Small intestine (tissue), 7 donors: ENCODE measurements around the gene AGO3. TPM values are rescaled to one million over a fixed set of nuclear protein-coding genes. Genes with fewer than 3 reads are reported as not detected.

Experiments used
- DNase-seq, 2 donors: peaks; one replicate each; pipeline versions ENCODE4 v3.0.0 to v3.0.0-alpha.2; 2013
- FAIRE-seq: peaks from 2 replicates; lab custom pipeline; 2012; peaks lifted over from hg19 to GRCh38; lab: Jason Lieb, UNC
- H3K27ac ChIP-seq, 3 donors: one replicate each; pipeline ENCODE4 v1.5.1; 2013; ENCODE audit warnings: low read length in 2 of 3, mild to moderate bottlenecking in 2 of 3, control low read depth in 1 of 3, inconsistent platforms in 1 of 3, low read depth in 1 of 3, moderate library complexity in 1 of 3
- H3K27me3 ChIP-seq, 3 donors: one replicate each; pipeline ENCODE4 v1.6.1; 2013; ENCODE audit warnings: low read length in 3 of 3, inconsistent platforms in 1 of 3; ENCODE audit not compliant: control insufficient read depth in 3 of 3, insufficient read depth in 3 of 3
- H3K36me3 ChIP-seq, 3 donors: one replicate each; pipeline ENCODE4 v1.6.1; 2013; ENCODE audit warnings: low read length in 3 of 3, inconsistent platforms in 1 of 3, low read depth in 1 of 3, mild to moderate bottlenecking in 1 of 3, moderate library complexity in 1 of 3; ENCODE audit not compliant: control insufficient read depth in 3 of 3, insufficient read depth in 2 of 3
- H3K4me1 ChIP-seq, 3 donors: one replicate each; pipeline ENCODE4 v1.6.1; 2013; ENCODE audit warnings: low read length in 2 of 3, inconsistent platforms in 1 of 3, low read depth in 1 of 3, mild to moderate bottlenecking in 1 of 3, moderate library complexity in 1 of 3; ENCODE audit not compliant: control insufficient read depth in 3 of 3, insufficient read depth in 2 of 3
- H3K4me3 ChIP-seq, 3 donors: one replicate each; pipeline ENCODE4 v1.5.1; 2013; ENCODE audit warnings: low read length in 3 of 3, control low read depth in 1 of 3, inconsistent platforms in 1 of 3, low read depth in 1 of 3, mild to moderate bottlenecking in 1 of 3, moderate library complexity in 1 of 3
- H3K9me3 ChIP-seq, 2 donors: one replicate each; pipeline ENCODE4 v1.6.1; 2013; ENCODE audit warnings: low read depth in 1 of 2, low read length in 1 of 2; ENCODE audit not compliant: control insufficient read depth in 2 of 2, insufficient read depth in 1 of 2
- WGBS, 3 donors: extraction: QIAGEN DNeasy Blood & Tissue Kit; methylation state at CpG; one replicate each; pipeline ENCODE4 v1.1.7; 2013; 5-methylcytosine and 5-hydroxymethylcytosine counted together
- polyA plus RNA-seq, 4 donors: library from polyadenylated mRNA; stranded (reverse) in 3 of 4; unstranded in 1 of 4; fragments of 200-250 nt in 3 of 4; fragments of 120-200 nt in 1 of 4; gene quantifications; one replicate each; pipeline versions ENCODE4 v1.2.1 to v1.2.3, GENCODE V29; 2013
- donor health status: healthy with polysubstance abuse.
- donor health status: control.
- donor health status: control.
- donor health status: Bipolar disorder and iron deficiency.
- donor health status: healthy.

AGO3 gene
- polyA plus RNA-seq, 4 donors: 0.89 to 10.0 (median 2.4) TPM

DNA sequence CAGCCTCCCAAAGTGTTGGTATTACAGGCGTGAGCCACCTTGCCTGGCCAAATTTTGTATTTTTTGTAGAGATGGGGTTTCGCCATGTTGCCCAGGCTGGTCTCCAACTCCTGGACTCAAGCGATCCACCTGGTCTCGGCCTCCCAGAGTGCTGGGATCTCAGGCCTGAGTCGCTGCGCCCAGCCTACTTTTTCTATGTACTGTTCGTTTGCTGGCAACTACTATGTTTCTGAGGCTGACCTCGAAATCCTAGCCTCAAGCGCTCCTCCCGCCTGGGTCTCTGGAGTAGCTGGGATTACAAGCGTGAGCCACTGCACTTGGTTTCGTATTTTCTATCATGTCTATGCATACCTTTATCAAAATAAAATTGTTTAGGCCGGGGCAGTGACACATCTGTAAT lies 152.3 kb downstream of the AGO3 start:
- no peak for FAIRE-seq
- DNase-seq: no peak
- peaks cover 0 to 7% (median 3%) of the 10 kb centered on the region in 3 donors for H3K27me3 ChIP-seq
- H3K9me3 ChIP-seq: no peaks in the 10 kb centered on the region
- WGBS, 3 donors: 85 to 92% (median 87%) methylated on average over 13 of the region's 13 CpGs
- H3K4me3 ChIP-seq: no peak overlapping the region
- peaks cover 0 to 4% (median 0%) of the 10 kb centered on the region in 3 donors for H3K36me3 ChIP-seq
- no peak overlapping the region for H3K27ac ChIP-seq
- H3K4me1 ChIP-seq: peaks cover 0 to 5% (median under 1%) of the 10 kb centered on the region in 3 donors

DNA sequence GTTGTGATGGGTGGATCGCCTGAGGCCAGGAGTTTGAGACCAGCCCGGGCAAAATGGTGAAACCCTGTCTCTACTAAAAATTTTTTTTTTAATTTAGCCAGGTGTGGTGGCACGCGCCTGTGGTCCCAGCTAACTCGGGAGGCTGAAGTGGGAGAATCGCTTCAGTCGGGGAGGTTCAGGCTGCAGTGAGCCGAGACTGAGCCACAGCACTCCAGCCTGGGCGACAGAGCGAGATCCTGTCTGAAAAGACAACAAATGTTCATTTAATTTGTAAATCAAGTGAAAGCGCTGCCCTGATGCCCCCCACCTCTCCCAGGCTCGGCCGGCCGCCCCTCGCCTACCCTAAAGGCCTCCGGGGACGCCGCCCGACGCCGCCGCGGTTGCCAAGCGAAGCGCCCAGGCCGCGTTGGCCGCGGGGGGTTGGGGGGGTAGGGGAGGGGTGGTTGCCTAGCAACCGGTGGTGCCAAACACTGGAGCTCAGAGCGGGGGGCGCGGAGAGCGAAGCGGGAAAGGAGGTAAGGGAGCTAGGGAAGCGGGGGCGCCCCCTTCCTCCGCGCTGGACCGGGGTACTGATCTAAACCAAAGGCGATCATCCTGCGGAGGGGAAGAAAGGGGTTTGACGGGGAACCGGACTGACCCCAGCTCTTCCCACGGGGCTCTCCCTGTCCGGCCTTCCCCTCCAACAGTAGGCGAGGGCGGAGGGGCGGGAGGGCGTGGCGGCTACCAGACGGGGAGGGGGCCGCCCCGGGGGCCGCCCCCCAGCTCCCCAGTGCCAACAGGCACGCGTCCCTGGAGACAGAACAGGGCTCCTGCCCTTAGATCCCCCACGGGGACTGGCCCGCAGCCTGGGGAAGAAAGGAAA lies 153.0 kb downstream of the AGO3 start, which contains the start of gene TEKT2:
Gene TEKT2 (plus strand): TSS at position 460 of the 862 bp plus-strand sequence. CDS start 828 bp downstream, outside the sequence.
- DNase-seq: peak in 1 of 2 donors; percentile 66
- WGBS, 3 donors: 14 to 23% (median 19%) methylated on average over 45 to 59 of the region's 59 CpGs
- peaks cover 0 to 7% (median 2%) of the 10 kb centered on the region in 3 donors for H3K4me1 ChIP-seq
- peak within 1 kb of the TSS in 2 of 3 donors; percentile 28 to 51 for H3K4me3 ChIP-seq
- no peak for FAIRE-seq
- H3K27me3 ChIP-seq: peaks cover 0 to 7% (median 3%) of the 10 kb centered on the region in 3 donors
- no peaks in the 10 kb centered on the region for H3K9me3 ChIP-seq
- H3K36me3 ChIP-seq: peaks cover 0 to 4% (median 0%) of the 10 kb centered on the region in 3 donors
- H3K27ac ChIP-seq: peak within 1 kb of the TSS in 1 of 3 donors; percentile 6

DNA sequence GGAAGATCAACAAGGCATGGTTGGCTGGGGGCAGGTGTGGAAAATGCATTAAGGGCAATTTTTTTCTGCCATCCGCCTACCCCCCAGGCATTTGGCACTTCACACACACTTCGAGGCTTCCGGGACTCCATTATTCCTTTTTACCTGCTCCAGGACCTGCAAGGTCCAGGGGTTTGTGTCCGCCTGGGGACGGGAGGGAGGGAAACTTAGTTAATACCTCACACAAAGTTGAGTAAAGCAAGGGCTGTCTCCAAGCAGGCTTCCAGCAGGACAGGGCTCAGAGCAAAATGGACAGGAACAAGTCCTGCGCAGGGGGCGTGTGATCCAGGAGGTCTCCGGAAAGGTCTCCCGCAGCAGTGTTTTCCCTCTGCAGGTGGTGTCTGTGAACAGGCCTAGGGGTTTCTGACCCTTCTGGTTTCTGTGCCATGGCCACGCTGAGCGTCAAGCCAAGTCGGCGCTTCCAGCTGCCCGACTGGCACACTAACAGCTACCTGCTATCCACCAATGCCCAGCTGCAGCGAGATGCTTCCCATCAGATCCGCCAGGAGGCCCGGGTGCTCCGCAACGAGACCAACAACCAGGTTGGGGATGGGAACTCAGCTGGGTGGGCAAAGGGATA lies 153.7 kb downstream of the AGO3 start:
- Histone ChIP-seq H3K27me3 (peaks cover 0 to 7% (median 3%) of the 10 kb centered on the region in 3 donors), H3K4me3 (peak overlapping the region in 1 of 3 donors; percentile 51), H3K4me1 (peaks cover 0 to 7% (median 3%) of the 10 kb centered on the region in 3 donors), H3K27ac (peak overlapping the region in 1 of 3 donors; percentile 6), H3K9me3 (no peaks in the 10 kb centered on the region), H3K36me3 (peaks cover 0 to 4% (median 0%) of the 10 kb centered on the region in 3 donors)
- 52 to 59% (median 55%) methylated on average over 19 of the region's 19 CpGs for WGBS, 3 donors
- DNase-seq: no peak
- no peak for FAIRE-seq

DNA sequence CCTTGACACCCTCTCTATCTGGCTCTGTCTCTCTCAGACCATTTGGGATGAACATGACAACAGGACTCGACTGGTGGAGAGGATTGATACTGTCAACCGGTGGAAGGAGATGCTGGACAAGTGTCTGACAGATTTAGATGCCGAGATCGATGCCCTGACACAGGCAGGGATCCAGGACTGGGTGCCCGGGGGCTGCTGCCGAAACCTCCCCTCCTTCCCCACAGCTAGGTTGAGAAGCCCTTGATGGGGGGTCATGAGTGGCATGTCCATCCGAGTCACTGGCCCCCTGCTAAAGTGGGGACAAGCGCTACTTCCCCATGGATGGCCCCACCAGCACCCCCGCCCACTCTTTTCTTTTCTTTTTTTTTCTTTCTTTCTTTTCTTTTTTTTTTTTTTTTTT lies 154.2 kb downstream of the AGO3 start:
- Histone ChIP-seq H3K9me3 (no peaks in the 10 kb centered on the region), H3K27me3 (peaks cover 0 to 7% (median 3%) of the 10 kb centered on the region in 3 donors), H3K4me1 (peaks cover 0 to 9% (median 4%) of the 10 kb centered on the region in 3 donors), H3K4me3 (no peak overlapping the region), H3K36me3 (peaks cover 0 to 4% (median 0%) of the 10 kb centered on the region in 3 donors), H3K27ac (no peak overlapping the region)
- 88 to 94% (median 91%) methylated on average over 9 of the region's 9 CpGs for WGBS, 3 donors
- no peak for DNase-seq
- FAIRE-seq: no peak

DNA sequence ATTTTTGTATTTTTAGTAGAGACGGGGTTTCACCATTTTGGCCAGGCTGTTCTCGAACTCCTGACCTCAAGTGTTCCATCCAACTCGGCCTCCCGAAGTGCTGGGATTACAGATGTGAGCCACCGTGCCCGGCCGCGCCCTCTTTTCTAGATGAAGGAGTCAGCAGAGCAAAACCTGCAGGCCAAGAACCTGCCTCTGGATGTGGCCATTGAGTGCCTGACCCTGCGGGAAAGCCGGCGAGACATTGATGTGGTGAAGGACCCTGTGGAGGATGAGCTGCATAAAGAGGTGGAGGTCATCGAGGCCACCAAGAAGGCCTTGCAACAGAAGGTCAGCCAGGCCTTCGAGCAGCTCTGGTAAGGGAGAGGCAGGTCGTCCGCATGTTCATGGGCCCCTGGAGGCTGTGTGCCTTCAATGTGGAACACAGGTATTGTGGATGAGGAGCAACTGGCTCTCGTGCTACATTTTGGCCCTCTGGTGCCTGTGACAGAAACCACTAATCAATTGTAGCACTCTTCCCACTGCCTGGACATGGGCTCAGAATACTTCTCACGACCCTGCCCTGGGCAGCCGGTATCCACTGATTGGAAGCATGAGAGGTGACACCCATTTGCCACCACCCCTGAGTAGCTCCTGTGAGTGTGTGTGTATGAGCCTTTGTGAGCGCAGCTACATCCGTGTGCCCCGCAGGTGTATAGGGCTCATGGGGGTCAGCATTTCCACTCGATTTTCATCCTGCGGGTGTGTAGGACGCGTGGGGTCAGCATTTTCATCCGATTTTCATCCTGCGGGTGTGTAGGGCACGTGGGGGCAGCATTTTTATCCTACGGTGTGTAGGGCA lies 155.0 kb downstream of the AGO3 start:
- peaks cover 0 to 7% (median 3%) of the 10 kb centered on the region in 3 donors for H3K27me3 ChIP-seq
- no peak for FAIRE-seq
- DNase-seq: no peak
- H3K4me1 ChIP-seq: peaks cover 0 to 14% (median 4%) of the 10 kb centered on the region in 3 donors
- no peak overlapping the region for H3K4me3 ChIP-seq
- peaks cover 0 to 10% (median 0%) of the 10 kb centered on the region in 3 donors for H3K36me3 ChIP-seq
- no peaks in the 10 kb centered on the region for H3K9me3 ChIP-seq
- WGBS, 3 donors: 89 to 91% (median 90%) methylated on average over 29 of the region's 29 CpGs
- H3K27ac ChIP-seq: no peak overlapping the region

DNA sequence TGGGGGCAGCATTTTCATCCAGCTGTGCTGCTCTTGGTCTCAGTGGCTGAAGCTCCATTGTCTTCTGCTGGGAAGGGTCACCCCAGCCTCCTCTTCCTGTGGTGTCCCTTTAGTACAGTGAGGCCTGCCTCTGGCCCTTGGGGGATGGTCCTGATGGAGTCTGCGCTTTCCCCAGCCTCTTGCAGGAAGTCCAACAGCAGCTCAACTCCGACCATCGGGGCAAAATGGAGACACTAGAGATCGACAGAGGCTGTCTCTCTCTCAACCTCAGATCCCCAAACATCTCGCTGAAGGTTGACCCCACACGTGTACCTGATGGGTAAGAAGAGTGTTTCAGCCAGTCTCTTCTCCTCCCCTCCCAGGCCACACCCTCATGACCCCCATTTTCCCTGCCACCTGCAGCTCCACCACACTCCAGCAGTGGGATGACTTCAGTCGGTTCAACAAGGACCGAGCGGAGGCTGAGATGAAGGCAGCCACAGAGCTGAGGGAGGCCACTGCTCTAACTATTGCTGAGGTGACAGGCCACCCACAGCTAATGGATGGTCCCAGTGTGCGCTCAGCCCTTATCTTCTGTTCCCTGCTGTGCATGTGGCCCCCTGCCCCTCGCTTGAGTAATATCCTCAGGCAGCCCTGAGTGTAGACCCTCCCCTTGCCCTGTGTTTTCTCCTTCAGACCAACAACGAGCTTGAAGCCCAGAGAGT lies 155.8 kb downstream of the AGO3 start:
- Histone ChIP-seq H3K4me1 (peaks cover 0 to 18% (median 4%) of the 10 kb centered on the region in 3 donors), H3K4me3 (no peak overlapping the region), H3K27ac (no peak overlapping the region), H3K27me3 (peaks cover 0 to 7% (median 3%) of the 10 kb centered on the region in 3 donors), H3K9me3 (no peaks in the 10 kb centered on the region), H3K36me3 (peaks cover 0 to 18% (median 0%) of the 10 kb centered on the region in 3 donors)
- DNase-seq: no peak
- FAIRE-seq: no peak
- 84 to 93% (median 87%) methylated on average over 12 of the region's 12 CpGs for WGBS, 3 donors

DNA sequence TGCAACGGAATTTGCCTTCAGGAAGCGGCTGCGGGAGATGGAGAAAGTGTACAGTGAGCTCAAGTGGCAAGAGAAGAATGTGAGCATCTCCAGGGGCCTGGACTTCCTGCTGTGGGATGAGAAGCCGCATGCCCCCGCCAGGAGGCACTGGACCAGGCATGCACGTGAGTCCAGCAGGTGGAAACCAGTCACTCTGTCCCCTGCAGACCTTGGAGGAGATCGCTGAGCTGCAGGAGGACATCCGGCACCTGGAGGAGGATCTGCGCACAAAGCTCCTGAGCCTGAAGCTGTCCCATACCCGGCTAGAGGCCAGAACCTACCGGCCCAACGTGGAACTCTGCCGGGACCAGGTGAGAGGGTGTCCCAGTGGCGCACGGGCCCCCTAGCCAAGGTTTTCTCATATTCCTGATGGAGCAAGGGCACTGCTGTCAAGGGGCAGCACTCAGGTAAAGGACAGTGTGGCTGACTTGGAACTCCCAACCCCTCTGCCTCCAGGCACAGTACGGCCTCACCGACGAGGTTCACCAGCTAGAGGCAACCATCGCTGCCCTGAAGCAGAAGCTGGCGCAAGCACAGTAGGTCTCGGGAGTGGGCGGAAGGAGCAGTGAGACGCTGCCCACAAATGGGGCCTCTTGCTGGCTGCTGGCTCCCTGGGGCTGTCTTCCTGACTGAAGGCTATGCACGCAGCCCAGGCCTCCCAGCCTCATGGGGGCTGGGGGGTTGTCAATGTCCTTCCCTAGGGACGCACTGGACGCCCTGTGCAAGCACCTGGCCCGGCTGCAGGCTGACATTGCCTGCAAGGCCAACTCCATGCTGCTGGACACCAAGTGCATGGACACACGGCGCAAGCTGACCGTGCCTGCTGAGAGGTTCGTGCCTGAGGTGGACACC lies 156.6 kb downstream of the AGO3 start:
- DNase-seq: no peak
- H3K4me3 ChIP-seq: no peak overlapping the region

More for the DNA sequence above, 156.6 kb downstream of the AGO3 start:
- WGBS, 3 donors: 91 to 93% (median 93%) methylated on average over 31 of the region's 31 CpGs
- Histone ChIP-seq H3K27ac (no peak overlapping the region), H3K27me3 (peaks cover 0 to 7% (median 3%) of the 10 kb centered on the region in 3 donors), H3K36me3 (peaks cover 0 to 26% (median 2%) of the 10 kb centered on the region in 3 donors), H3K4me1 (peaks cover 0 to 18% (median 4%) of the 10 kb centered on the region in 3 donors), H3K9me3 (no peaks in the 10 kb centered on the region)
- FAIRE-seq: no peak
